Activated T-helper 1 cell treated with anti-CD3 and anti-CD28 coated beads, Interleukin-12 subunit alpha, Interleukin-12 subunit beta, Interleukin-2, Interleukin-4 antibody, amounts not matched to agents 30 ng/mL and 10 ng/mL and 1 ng/mL, durations not matched to agents 14 hours and 24 hours and 36 hours (primary cell): ENCODE measurements around the gene NMB. TPM values are rescaled to one million over a fixed set of nuclear protein-coding genes. Genes with fewer than 3 reads are reported as not detected.
"Not testable (repeated sequence)": the region's sequence is repeated elsewhere in the genome, so short reads cannot be mapped to it uniquely, and the experiment has no call there.

Experiments used
- DNase-seq: peaks from one replicate; pipeline ENCODE4 v3.0.0; 2021; ENCODE audit warnings: low spot score
- H3K27ac Mint-ChIP-seq: one replicate; pipeline ENCODE4 v1.8.0; 2021; ENCODE audit warnings: mild to moderate bottlenecking, mixed read lengths
- H3K27me3 Mint-ChIP-seq: one replicate; pipeline ENCODE4 v1.8.0; 2022; ENCODE audit warnings: mild to moderate bottlenecking, moderate library complexity, mixed read lengths; ENCODE audit not compliant: insufficient read depth
- H3K36me3 Mint-ChIP-seq: one replicate; pipeline ENCODE4 v1.8.0; 2021; ENCODE audit warnings: low read depth, mixed read lengths
- H3K4me1 Mint-ChIP-seq: one replicate; pipeline ENCODE4 v1.8.0; 2021; ENCODE audit warnings: low read depth, mixed read lengths
- H3K4me3 Mint-ChIP-seq: one replicate; pipeline ENCODE4 v1.8.0; 2021; ENCODE audit warnings: mild to moderate bottlenecking, moderate library complexity, mixed read lengths
- H3K9me3 Mint-ChIP-seq: one replicate; pipeline ENCODE4 v1.8.0; 2021; ENCODE audit warnings: mixed read lengths
- intact Hi-C: fragments of 100-400 bp; cut with micrococcal nuclease; formaldehyde crosslinking; loops from one replicate; pipeline ENCODE4 v1.15.1; 2024
- total RNA-seq: library from RNA; stranded (reverse); gene quantifications from 2 replicates; pipeline ENCODE4 v1.2.3, GENCODE V29; 2022

The NMB gene
- 3.0 and 3.5 TPM in 2 replicates for total RNA-seq

- Mint-ChIP-seq H3K27ac (peak within 1 kb of the TSS; percentile 56), H3K4me3 (peak within 1 kb of the TSS; percentile 73), H3K36me3 (no peaks in the 10 kb centered on the region), H3K9me3 (no peaks in the 10 kb centered on the region), H3K4me1 (peaks cover 26% of the 10 kb centered on the region), H3K27me3 (peaks cover 2% of the 10 kb centered on the region)
- DNase-seq = peak; percentile 73
- intact Hi-C loops = loop anchor here (1.0 kb wide), 3 partner anchors 11 to 78 kb away; no protein-coding TSS in a partner anchor
Measured at GRCh38 chr15:84658080-84658787, at the start of gene NMB. TSS of gene NMB (minus strand) at chr15:84658199. CDS start at chr15:84658152, 47 bp downstream.

- peaks cover 17% of the 10 kb centered on the region for H3K36me3 Mint-ChIP-seq
- DNase-seq = no peak
- no peak overlapping the region for H3K27ac Mint-ChIP-seq
- peaks cover 48% of the 10 kb centered on the region for H3K4me1 Mint-ChIP-seq
- no peak overlapping the region for H3K4me3 Mint-ChIP-seq
- H3K27me3 Mint-ChIP-seq = no peaks in the 10 kb centered on the region
- H3K9me3 Mint-ChIP-seq = no peaks in the 10 kb centered on the region
- intact Hi-C loops = no loop called here
Measured at GRCh38 chr15:84703808-84704207, 45.8 kb upstream of the NMB start.

GRCh38 chr15:84702961-84703482, 45.0 kb upstream of the NMB start:
- peaks cover 15% of the 10 kb centered on the region for H3K36me3 Mint-ChIP-seq
- H3K27ac Mint-ChIP-seq = no peak overlapping the region
- H3K9me3 Mint-ChIP-seq = no peaks in the 10 kb centered on the region
- H3K4me3 Mint-ChIP-seq = no peak overlapping the region
- intact Hi-C loops = no loop called here
- H3K4me1 Mint-ChIP-seq = peaks cover 51% of the 10 kb centered on the region
- H3K27me3 Mint-ChIP-seq = no peaks in the 10 kb centered on the region
- DNase-seq = no peak

- Mint-ChIP-seq H3K4me1 (peaks cover 55% of the 10 kb centered on the region), H3K9me3 (no peaks in the 10 kb centered on the region), H3K36me3 (peaks cover 12% of the 10 kb centered on the region), H3K27me3 (no peaks in the 10 kb centered on the region), H3K4me3 (peak overlapping the region; percentile 37), H3K27ac (peak overlapping the region; percentile 73)
- intact Hi-C loops = no loop called here
- no peak for DNase-seq
Measured at GRCh38 chr15:84699538-84700191, 41.7 kb upstream of the NMB start.

- no peak overlapping the region for H3K4me3 Mint-ChIP-seq
- peaks cover 5% of the 10 kb centered on the region for H3K36me3 Mint-ChIP-seq
- intact Hi-C loops = no loop called here
- peaks cover 34% of the 10 kb centered on the region for H3K4me1 Mint-ChIP-seq
- no peaks in the 10 kb centered on the region for H3K27me3 Mint-ChIP-seq
- no peak for DNase-seq
- no peak overlapping the region for H3K27ac Mint-ChIP-seq
- H3K9me3 Mint-ChIP-seq = no peaks in the 10 kb centered on the region
Measured at GRCh38 chr15:84697236-84697990, 39.4 kb upstream of the NMB start.

- intact Hi-C loops = no loop called here
- Mint-ChIP-seq H3K27ac (no peak overlapping the region), H3K4me1 (peaks cover 34% of the 10 kb centered on the region), H3K9me3 (no peaks in the 10 kb centered on the region), H3K4me3 (no peak overlapping the region), H3K36me3 (peaks cover 10% of the 10 kb centered on the region), H3K27me3 (no peaks in the 10 kb centered on the region)
- no peak for DNase-seq
Measured at GRCh38 chr15:84696757-84697156, 38.8 kb upstream of the NMB start.

GRCh38 chr15:84690342-84690741, 32.3 kb upstream of the NMB start:
- Mint-ChIP-seq H3K27ac (no peak overlapping the region), H3K4me3 (no peak overlapping the region), H3K4me1 (peaks cover 8% of the 10 kb centered on the region), H3K27me3 (no peaks in the 10 kb centered on the region), H3K9me3 (no peaks in the 10 kb centered on the region), H3K36me3 (peaks cover 33% of the 10 kb centered on the region)
- intact Hi-C loops = no loop called here
- DNase-seq = no peak

- no peak overlapping the region for H3K4me3 Mint-ChIP-seq
- peaks cover 36% of the 10 kb centered on the region for H3K36me3 Mint-ChIP-seq
- intact Hi-C loops = no loop called here
Measured at GRCh38 chr15:84689858-84690257, 31.9 kb upstream of the NMB start.

GRCh38 chr15:84686446-84686845, 28.4 kb upstream of the NMB start:
- DNase-seq, H3K27me3 Mint-ChIP-seq, H3K4me3 Mint-ChIP-seq, intact Hi-C loops, H3K9me3 Mint-ChIP-seq: not testable (repeated sequence)
- Mint-ChIP-seq H3K27ac (peak overlapping the region; percentile 67), H3K36me3 (peaks cover 42% of the 10 kb centered on the region), H3K4me1 (peaks cover 15% of the 10 kb centered on the region)

More at GRCh38 chr15:84689858-84690257, 31.9 kb upstream of the NMB start:
- DNase-seq = no peak
- Mint-ChIP-seq H3K9me3 (no peaks in the 10 kb centered on the region), H3K27me3 (no peaks in the 10 kb centered on the region), H3K4me1 (peaks cover 8% of the 10 kb centered on the region), H3K27ac (no peak overlapping the region)

GRCh38 chr15:84685304-84685703, 27.3 kb upstream of the NMB start:
- no peak overlapping the region for H3K4me3 Mint-ChIP-seq
- no peak overlapping the region for H3K27ac Mint-ChIP-seq
- no peaks in the 10 kb centered on the region for H3K9me3 Mint-ChIP-seq
- peaks cover 11% of the 10 kb centered on the region for H3K4me1 Mint-ChIP-seq
- no peaks in the 10 kb centered on the region for H3K27me3 Mint-ChIP-seq
- intact Hi-C loops = no loop called here
- peaks cover 40% of the 10 kb centered on the region for H3K36me3 Mint-ChIP-seq
- no peak for DNase-seq

GRCh38 chr15:84684092-84684491, 26.1 kb upstream of the NMB start:
- DNase-seq = no peak
- H3K4me3 Mint-ChIP-seq = no peak overlapping the region
- no peaks in the 10 kb centered on the region for H3K27me3 Mint-ChIP-seq
- peaks cover 9% of the 10 kb centered on the region for H3K4me1 Mint-ChIP-seq
- intact Hi-C loops = no loop called here
- peaks cover 36% of the 10 kb centered on the region for H3K36me3 Mint-ChIP-seq
- no peak overlapping the region for H3K27ac Mint-ChIP-seq
- no peaks in the 10 kb centered on the region for H3K9me3 Mint-ChIP-seq

GRCh38 chr15:84681831-84682230, 23.8 kb upstream of the NMB start:
- H3K27me3 Mint-ChIP-seq = no peaks in the 10 kb centered on the region
- intact Hi-C loops = no loop called here
- peak overlapping the region; percentile 44 for H3K27ac Mint-ChIP-seq
- no peaks in the 10 kb centered on the region for H3K9me3 Mint-ChIP-seq
- H3K4me1 Mint-ChIP-seq = peaks cover 9% of the 10 kb centered on the region
- H3K4me3 Mint-ChIP-seq = no peak overlapping the region
- H3K36me3 Mint-ChIP-seq = peaks cover 36% of the 10 kb centered on the region
- no peak for DNase-seq

- peaks cover 40% of the 10 kb centered on the region for H3K4me1 Mint-ChIP-seq
Measured at GRCh38 chr15:84671211-84671610, 13.2 kb upstream of the NMB start.

More at GRCh38 chr15:84671211-84671610, 13.2 kb upstream of the NMB start:
- Mint-ChIP-seq H3K36me3 (peaks cover 38% of the 10 kb centered on the region), H3K4me3 (no peak overlapping the region), H3K9me3 (no peaks in the 10 kb centered on the region), H3K27ac (peak overlapping the region; percentile 18), H3K27me3 (no peaks in the 10 kb centered on the region)
- intact Hi-C loops = no loop called here
- no peak for DNase-seq
